Measurements from ENCODE around the gene KLF1. TPM values are rescaled to one million over a fixed set of nuclear protein-coding genes. Genes with fewer than 3 reads are reported as not detected.

The KLF1 gene
- polyA plus RNA-seq, 1 experiment, result not detected

GRCh38 chr19:12867120-12868099 lies 19.6 kb downstream of the KLF1 start:
- TF ChIP-seq CTCF (IDR thresholded peaks at IDR 0.05; ENCODE audit: insufficient read depth, low read depth, low read length), result no peak
- H3K4me3 ChIP-seq (ENCODE audit: low read depth, low read length), result peak overlapping the region; percentile 38
- POLR2A ChIA-PET, result no interaction called here
- CTCF ChIA-PET, result interaction anchor here (1.1 kb wide), 1 partner anchor 20 kb away, joined by 5 read pairs; no protein-coding TSS in a partner anchor
- 0 out of 2 replicates have a peak, but pooled peaks cover 1% of the 10 kb centered on the region for H3K27me3 ChIP-seq (ENCODE audit: control insufficient read depth, insufficient read depth, low read length)
- no peaks in the 10 kb centered on the region for H3K36me3 ChIP-seq (ENCODE audit: control insufficient read depth, insufficient read depth, low read length)
- DNase-seq (ENCODE audit: low read depth), result no peak

- H3K36me3 ChIP-seq (ENCODE audit: control insufficient read depth, insufficient read depth, low read length), result no peaks in the 10 kb centered on the region
- TF ChIP-seq CTCF (IDR thresholded peaks at IDR 0.05; ENCODE audit: insufficient read depth, low read depth, low read length), result no peak
- H3K4me3 ChIP-seq (ENCODE audit: low read depth, low read length), result no peak overlapping the region
- H3K27me3 ChIP-seq (ENCODE audit: control insufficient read depth, insufficient read depth, low read length), result 0 out of 2 replicates have a peak, but pooled peaks cover 1% of the 10 kb centered on the region
- DNase-seq (ENCODE audit: low read depth), result no peak
- CTCF ChIA-PET, result interaction anchor here (1.1 to 1.7 kb wide), 2 partner anchors 19 kb away, joined by 5 to 6 read pairs; no protein-coding TSS in a partner anchor
- POLR2A ChIA-PET, result no interaction called here
Observed at GRCh38 chr19:12866416-12867119, 20.4 kb downstream of the KLF1 start.

GRCh38 chr19:12865746-12866415 lies 21.1 kb downstream of the KLF1 start:
- ChIA-PET CTCF (interaction anchor here (1.7 kb wide), 1 partner anchor 18 kb away, joined by 6 read pairs; no protein-coding TSS in a partner anchor), POLR2A (no interaction called here)
- H3K27me3 ChIP-seq (ENCODE audit: control insufficient read depth, insufficient read depth, low read length), result 0 out of 2 replicates have a peak, but pooled peaks cover 1% of the 10 kb centered on the region
- TF ChIP-seq CTCF (IDR thresholded peaks at IDR 0.05; ENCODE audit: insufficient read depth, low read depth, low read length), result no peak
- H3K36me3 ChIP-seq (ENCODE audit: control insufficient read depth, insufficient read depth, low read length), result no peaks in the 10 kb centered on the region
- no peak overlapping the region for H3K4me3 ChIP-seq (ENCODE audit: low read depth, low read length)
- DNase-seq (ENCODE audit: low read depth), result no peak

GRCh38 chr19:12864721-12865715 lies 22.0 kb downstream of the KLF1 start:
- ChIA-PET CTCF (interaction anchor here (1.7 kb wide), 2 partner anchors 17 kb away, joined by 6 to 12 read pairs; no protein-coding TSS in a partner anchor), POLR2A (no interaction called here)
- Histone ChIP-seq H3K36me3 (ENCODE audit: control insufficient read depth, insufficient read depth, low read length) (no peaks in the 10 kb centered on the region), H3K27me3 (ENCODE audit: control insufficient read depth, insufficient read depth, low read length) (0 out of 2 replicates have a peak, but pooled peaks cover 1% of the 10 kb centered on the region), H3K4me3 (ENCODE audit: low read depth, low read length) (no peak overlapping the region)
- DNase-seq (ENCODE audit: low read depth), result no peak
- TF ChIP-seq CTCF (IDR thresholded peaks at IDR 0.05; ENCODE audit: insufficient read depth, low read depth, low read length), result no peak

All from BJ (cell line).